Activated gamma-delta T cell (primary cell): ENCODE data around the gene USP22.

Source experiments
- DNase-seq: peaks from one replicate; lab custom pipeline; 2025; lab: John Stamatoyannopoulos, UW

Gene USP22

DNA sequence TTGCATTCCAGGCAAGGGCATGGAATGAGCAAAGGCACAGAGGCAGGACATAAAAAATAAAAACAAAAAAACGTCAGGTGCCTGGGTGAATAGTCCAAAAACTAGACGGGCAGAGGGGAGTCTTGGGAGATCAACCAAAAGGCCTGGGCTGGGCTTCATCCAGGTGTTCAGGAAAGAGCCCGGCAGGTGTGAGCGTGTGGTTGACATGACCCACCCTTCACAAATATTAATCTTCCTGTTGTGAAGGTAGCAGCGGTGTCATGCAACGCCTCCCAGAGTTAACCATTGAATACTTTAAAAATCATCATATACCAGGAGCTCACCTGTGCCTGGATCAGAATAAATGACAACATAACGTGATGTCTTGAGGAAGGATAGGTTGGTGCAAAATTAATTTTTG, 90.6 kb downstream of the USP22 start:
- no peak for DNase-seq
